Measurements from ENCODE around the gene HSF5.
"Not testable (repeated sequence)": the region's sequence is repeated elsewhere in the genome, so short reads cannot be mapped to it uniquely, and the experiment has no call there.

The HSF5 gene

GRCh38 chr17:58506354-58507080, 18.3 kb upstream of the HSF5 start:
- DNase-seq (ENCODE audit: low read depth in 1 of 2, low spot score in 1 of 2), result no peak
- TF ChIP-seq SPI1 (IDR thresholded peaks at IDR 0.05; ENCODE audit: borderline replicate concordance, low read depth) (no peak), POLR2AphosphoS5 (IDR thresholded peaks at IDR 0.05; ENCODE audit: low read depth) (no peak), GABPA (IDR thresholded peaks at IDR 0.05; ENCODE audit: low read depth) (no peak), REST (IDR thresholded peaks at IDR 0.05; ENCODE audit: insufficient replicate concordance, low read depth) (no peak)
- TF ChIP-seq, protein P1, sequence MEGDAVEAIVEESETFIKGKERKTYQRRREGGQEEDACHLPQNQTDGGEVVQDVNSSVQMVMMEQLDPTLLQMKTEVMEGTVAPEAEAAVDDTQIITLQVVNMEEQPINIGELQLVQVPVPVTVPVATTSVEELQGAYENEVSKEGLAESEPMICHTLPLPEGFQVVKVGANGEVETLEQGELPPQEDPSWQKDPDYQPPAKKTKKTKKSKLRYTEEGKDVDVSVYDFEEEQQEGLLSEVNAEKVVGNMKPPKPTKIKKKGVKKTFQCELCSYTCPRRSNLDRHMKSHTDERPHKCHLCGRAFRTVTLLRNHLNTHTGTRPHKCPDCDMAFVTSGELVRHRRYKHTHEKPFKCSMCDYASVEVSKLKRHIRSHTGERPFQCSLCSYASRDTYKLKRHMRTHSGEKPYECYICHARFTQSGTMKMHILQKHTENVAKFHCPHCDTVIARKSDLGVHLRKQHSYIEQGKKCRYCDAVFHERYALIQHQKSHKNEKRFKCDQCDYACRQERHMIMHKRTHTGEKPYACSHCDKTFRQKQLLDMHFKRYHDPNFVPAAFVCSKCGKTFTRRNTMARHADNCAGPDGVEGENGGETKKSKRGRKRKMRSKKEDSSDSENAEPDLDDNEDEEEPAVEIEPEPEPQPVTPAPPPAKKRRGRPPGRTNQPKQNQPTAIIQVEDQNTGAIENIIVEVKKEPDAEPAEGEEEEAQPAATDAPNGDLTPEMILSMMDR (IDR thresholded peaks at IDR 0.05; ENCODE audit: insufficient read depth, low read length), result no peak
- peak overlapping the region; percentile 57 for H3K27ac ChIP-seq (replicated peaks)
- no peaks in the 10 kb centered on the region for H3K27me3 ChIP-seq (ENCODE audit: insufficient read depth, poor library complexity, severe bottlenecking)
- no peak overlapping the region for H3K4me3 ChIP-seq (replicated peaks; ENCODE audit: insufficient read depth, low read length)

GRCh38 chr17:58504826-58505351, 16.7 kb upstream of the HSF5 start:
- TF ChIP-seq, protein P1 (IDR thresholded peaks at IDR 0.05; ENCODE audit: insufficient read depth, low read length), result no peak
- TF ChIP-seq SPI1 (IDR thresholded peaks at IDR 0.05; ENCODE audit: borderline replicate concordance, low read depth), result peak; percentile 98
- DNase-seq (ENCODE audit: low read depth in 1 of 2, low spot score in 1 of 2), result peak in 1 of 2 experiments; percentile 42
- Histone ChIP-seq H3K27ac (replicated peaks) (peak overlapping the region; percentile 39), H3K27me3 (ENCODE audit: insufficient read depth, poor library complexity, severe bottlenecking) (no peaks in the 10 kb centered on the region), H3K4me3 (replicated peaks; ENCODE audit: insufficient read depth, low read length) (no peak overlapping the region)

GRCh38 chr17:58503866-58504265, 15.7 kb upstream of the HSF5 start:
- DNase-seq (ENCODE audit: low read depth in 1 of 2, low spot score in 1 of 2), result peak in 1 of 2 experiments; percentile 54
- Histone ChIP-seq H3K27ac (replicated peaks) (peak overlapping the region; percentile 39), H3K27me3 (ENCODE audit: insufficient read depth, poor library complexity, severe bottlenecking) (no peaks in the 10 kb centered on the region), H3K4me3 (replicated peaks; ENCODE audit: insufficient read depth, low read length) (no peak overlapping the region)
- TF ChIP-seq REST (IDR thresholded peaks at IDR 0.05; ENCODE audit: insufficient replicate concordance, low read depth) (no peak), GABPA (IDR thresholded peaks at IDR 0.05; ENCODE audit: low read depth) (no peak), POLR2AphosphoS5 (IDR thresholded peaks at IDR 0.05; ENCODE audit: low read depth) (no peak), SPI1 (IDR thresholded peaks at IDR 0.05; ENCODE audit: borderline replicate concordance, low read depth) (no peak)
- TF ChIP-seq, protein P1 (IDR thresholded peaks at IDR 0.05; ENCODE audit: insufficient read depth, low read length), result no peak

- not testable (repeated sequence) for H3K4me3 ChIP-seq (replicated peaks; ENCODE audit: insufficient read depth, low read length); DNase-seq (ENCODE audit: low read depth in 1 of 2, low spot score in 1 of 2); H3K27ac ChIP-seq (replicated peaks); H3K27me3 ChIP-seq (ENCODE audit: insufficient read depth, poor library complexity, severe bottlenecking)
These were observed 14.9 kb upstream of the HSF5 start for GRCh38 chr17:58503134-58503533.

All from HL-60 (cell line).